Caco-2 (cell line): ENCODE measurements around the gene MYDGF. TPM values are rescaled to one million over a fixed set of nuclear protein-coding genes. Genes with fewer than 3 reads are reported as not detected.
A peak's percentile ranks its signal among the peaks of the same experiment; 100 is the strongest.

Experiments
- BruUV-seq: library from RNA; stranded (reverse); fragments of 400-500 nt; replicated peaks from 2 replicates; lab custom pipeline; 2021; lab: Mats Ljungman, UMichigan
- CTCF ChIA-PET: fragments of 300-600 bp; sonication (Branson Sonifier 250); formaldehyde crosslinking; loops from one replicate; lab custom pipeline; 2022; ENCODE audit warnings: antibody characterized with exemption; lab: Charles Lee
- POLR2A ChIA-PET: fragments of 300-600 bp; sonication (Branson Sonifier 250); formaldehyde crosslinking; loops from one replicate; lab custom pipeline; 2022; ENCODE audit warnings: antibody characterized with exemption; lab: Charles Lee
- DNase-seq, 2 experiments: peaks; one replicate each; pipeline versions ENCODE4 v3.0.0 to v3.0.0-alpha.2; 2020 to 2022
- H3K27me3 ChIP-seq: replicated peaks from 2 replicates; pipeline ENCODE4 v1.6.0; 2011; ENCODE audit warnings: low read length; ENCODE audit not compliant: control insufficient read depth, insufficient read depth
- H3K36me3 ChIP-seq: 2 replicates; pipeline ENCODE4 v1.5.1; 2011; ENCODE audit warnings: low read length; ENCODE audit not compliant: control insufficient read depth, insufficient read depth
- H3K4me1 ChIP-seq: fragments of 250-450 bp; sonication (Bioruptor Pico); 2 replicates; pipeline ENCODE4 v1.5.1; 2020; ENCODE audit warnings: mild to moderate bottlenecking
- H3K4me3 ChIP-seq: 2 replicates; pipeline ENCODE4 v1.5.1; 2011; ENCODE audit warnings: low read depth, mild to moderate bottlenecking, control low read depth, low read length
- H3K9me3 ChIP-seq: fragments of 250-450 bp; sonication (Bioruptor Pico); 2 replicates; pipeline ENCODE4 v1.5.1; 2020; ENCODE audit warnings: mild to moderate bottlenecking, moderate library complexity
- H3K27ac Mint-ChIP-seq: one replicate; pipeline ENCODE4 v1.8.0; 2022; ENCODE audit warnings: mixed read lengths; ENCODE audit not compliant: unreplicated experiment
- H3K27me3 Mint-ChIP-seq: one replicate; pipeline ENCODE4 v1.8.0; 2022; ENCODE audit warnings: mixed read lengths; ENCODE audit not compliant: insufficient read depth, unreplicated experiment
- H3K36me3 Mint-ChIP-seq: one replicate; pipeline ENCODE4 v1.8.0; 2022; ENCODE audit warnings: mild to moderate bottlenecking, mixed read lengths; ENCODE audit not compliant: insufficient read depth, unreplicated experiment
- H3K4me1 Mint-ChIP-seq: one replicate; pipeline ENCODE4 v1.8.0; 2022; ENCODE audit warnings: low read depth, mixed read lengths; ENCODE audit not compliant: unreplicated experiment
- H3K4me3 Mint-ChIP-seq: one replicate; pipeline ENCODE4 v1.8.0; 2022; ENCODE audit warnings: mild to moderate bottlenecking, moderate library complexity, mixed read lengths; ENCODE audit not compliant: unreplicated experiment
- H3K9me3 Mint-ChIP-seq: one replicate; pipeline ENCODE4 v1.8.0; 2022; ENCODE audit warnings: mixed read lengths; ENCODE audit not compliant: unreplicated experiment
- CTCF ChIP-seq, 2 experiments: fragments of 200-600 bp in 1 of 2; IDR thresholded peaks; 1 replicate in 1 of 2; 2 replicates in 1 of 2; pipeline versions ENCODE4 v1.5.1 to v1.8.0; 2011 to 2022; ENCODE audit warnings: antibody characterized with exemption in 1 of 2, control low read depth in 1 of 2, inconsistent platforms in 1 of 2, low read depth in 1 of 2, low read length in 1 of 2, mild to moderate bottlenecking in 1 of 2, moderate library complexity in 1 of 2; ENCODE audit not compliant: insufficient read depth in 1 of 2, severe bottlenecking in 1 of 2, unreplicated experiment in 1 of 2
- intact Hi-C: fragments of 100-400 bp; cut with micrococcal nuclease; formaldehyde crosslinking; loops from one replicate; pipeline ENCODE4 v1.10.0; 2022; ENCODE audit not compliant: unreplicated experiment
- total RNA-seq: library from RNA; stranded (reverse); gene quantifications from 2 replicates; pipeline ENCODE4 v1.2.3, GENCODE V29; 2022

Gene MYDGF
- total RNA-seq, 1 experiment from 2014 or later: 106 TPM

GRCh38 chr19:4653793-4654436 lies 16.2 kb downstream of the MYDGF start:
- no peak for TF ChIP-seq CTCF (IDR thresholded peaks at IDR 0.05; ENCODE audit: insufficient read depth in 1 of 2, low read depth in 1 of 2, low read length in 1 of 2, severe bottlenecking in 1 of 2, unreplicated experiment in 1 of 2)
- no peaks in the 10 kb centered on the region for H3K4me1 Mint-ChIP-seq
- peak overlapping the region; percentile 57 for H3K27ac Mint-ChIP-seq
- Histone ChIP-seq H3K9me3 (no peaks in the 10 kb centered on the region), H3K4me3 (no peak overlapping the region), H3K36me3 (peaks cover 2% of the 10 kb centered on the region; the same call in 1 of the 2 replicates), H3K4me1 (no peaks in the 10 kb centered on the region), H3K27me3 (no peaks in the 10 kb centered on the region)
- DNase-seq: no peak
- intact Hi-C loops: no loop called here
- no peaks in the 10 kb centered on the region for H3K9me3 Mint-ChIP-seq
- no TSS peak for BruUV-seq
- no peak overlapping the region for H3K4me3 Mint-ChIP-seq
- H3K27me3 Mint-ChIP-seq: no peaks in the 10 kb centered on the region
- ChIA-PET POLR2A (interaction anchor here (0.6 kb wide), 1 partner anchor 10 kb away, joined by 3 read pairs; no protein-coding TSS in a partner anchor), CTCF (no interaction called here)
- peaks cover 50% of the 10 kb centered on the region for H3K36me3 Mint-ChIP-seq

GRCh38 chr19:4652075-4652474 lies 18.1 kb downstream of the MYDGF start:
- DNase-seq: no peak
- H3K36me3 ChIP-seq: peaks cover 2% of the 10 kb centered on the region; the same call in 1 of the 2 replicates
- Mint-ChIP-seq H3K36me3 (peaks cover 38% of the 10 kb centered on the region), H3K4me1 (no peaks in the 10 kb centered on the region), H3K9me3 (no peaks in the 10 kb centered on the region), H3K4me3 (no peak overlapping the region), H3K27ac (no peak overlapping the region), H3K27me3 (no peaks in the 10 kb centered on the region)
- POLR2A ChIA-PET: interaction anchor here (0.5 kb wide), 1 partner anchor 963 kb away, joined by 3 read pairs; no protein-coding TSS in a partner anchor
- intact Hi-C loops: no loop called here
- TF ChIP-seq CTCF (IDR thresholded peaks at IDR 0.05; ENCODE audit: insufficient read depth in 1 of 2, low read depth in 1 of 2, low read length in 1 of 2, severe bottlenecking in 1 of 2, unreplicated experiment in 1 of 2): no peak
- no TSS peak for BruUV-seq
- no peaks in the 10 kb centered on the region for H3K27me3 ChIP-seq
- H3K9me3 ChIP-seq: no peaks in the 10 kb centered on the region
- no peaks in the 10 kb centered on the region for H3K4me1 ChIP-seq
- CTCF ChIA-PET: no interaction called here
- H3K4me3 ChIP-seq: no peak overlapping the region

GRCh38 chr19:4650159-4650558 lies 20.0 kb downstream of the MYDGF start:
- CTCF ChIA-PET: no interaction called here
- POLR2A ChIA-PET: no interaction called here
- Mint-ChIP-seq H3K36me3 (peaks cover 44% of the 10 kb centered on the region), H3K27ac (no peak overlapping the region), H3K27me3 (no peaks in the 10 kb centered on the region), H3K9me3 (no peaks in the 10 kb centered on the region), H3K4me1 (no peaks in the 10 kb centered on the region), H3K4me3 (no peak overlapping the region)
- BruUV-seq: no TSS peak
- intact Hi-C loops: no loop called here
- H3K9me3 ChIP-seq: no peaks in the 10 kb centered on the region
- no peaks in the 10 kb centered on the region for H3K27me3 ChIP-seq
- H3K4me1 ChIP-seq: no peaks in the 10 kb centered on the region
- H3K4me3 ChIP-seq: no peak overlapping the region
- DNase-seq: no peak
- peaks cover 2% of the 10 kb centered on the region for H3K36me3 ChIP-seq
- no peak for TF ChIP-seq CTCF (IDR thresholded peaks at IDR 0.05; ENCODE audit: insufficient read depth in 1 of 2, low read depth in 1 of 2, low read length in 1 of 2, severe bottlenecking in 1 of 2, unreplicated experiment in 1 of 2)
